ENCODE data around the gene WDR77.

WDR77 gene

DNA sequence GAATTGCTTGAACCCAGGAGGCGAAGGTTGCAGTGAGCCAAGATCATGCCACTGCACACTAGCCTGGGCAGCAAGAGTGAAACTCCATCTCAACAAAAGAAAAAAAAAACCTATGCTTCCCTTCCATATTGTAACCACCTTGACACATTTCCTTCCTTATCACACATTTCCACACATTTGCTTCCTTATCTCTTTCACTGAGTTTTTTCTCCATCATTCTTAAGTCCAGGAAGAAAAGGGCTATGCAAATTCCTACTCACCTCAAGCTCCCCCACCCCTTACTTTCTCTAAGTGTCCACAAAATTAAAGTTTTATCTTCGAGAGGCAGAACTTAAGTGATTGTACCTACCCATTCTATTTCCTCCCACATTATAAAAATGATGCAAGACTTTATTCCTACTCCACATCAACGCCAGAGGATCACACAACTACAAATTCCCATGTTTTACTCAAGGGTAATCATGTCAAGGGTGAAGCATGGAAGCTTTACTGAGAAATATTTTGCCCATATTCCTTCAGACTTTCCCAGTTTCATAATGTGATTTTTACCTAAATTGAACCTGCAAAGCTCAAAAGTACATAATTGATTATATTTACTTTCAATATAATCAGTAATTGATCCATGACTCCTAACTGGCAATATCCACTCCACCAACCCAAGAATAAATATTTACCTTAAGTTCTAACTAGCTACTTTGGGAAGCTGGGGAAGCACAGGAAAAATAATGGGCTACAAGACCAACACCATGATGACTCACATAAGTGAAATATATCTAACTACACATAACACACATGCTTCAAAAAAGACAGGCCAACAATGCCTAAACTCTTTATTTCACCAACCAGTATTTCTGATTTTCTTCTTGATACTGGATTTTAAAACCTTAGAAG lies 9.3 kb downstream of the WDR77 start:
- Histone ChIP-seq H4K20me1 (ENCODE audit: insufficient read depth, low read length) (no peaks in the 10 kb centered on the region), H3K4me2 (ENCODE audit: low read length) (no peak overlapping the region), H3F3A (ENCODE audit: insufficient read depth, low read length) (no peaks in the 10 kb centered on the region; the same call in 1 of the 2 replicates), H3K27me3 (ENCODE audit: insufficient read depth, low read length) (no peaks in the 10 kb centered on the region), H3K4me1 (ENCODE audit: insufficient read depth, low read length, severe bottlenecking) (no peaks in the 10 kb centered on the region), H3K9me2 (ENCODE audit: low read depth, low read length) (no peaks in the 10 kb centered on the region), H3K27ac (ENCODE audit: low read depth, low read length, poor library complexity, severe bottlenecking) (no peak overlapping the region), H3K4me3 (ENCODE audit: low read depth, low read length, poor library complexity, severe bottlenecking) (no peak overlapping the region), H3K9me3 (ENCODE audit: low read length) (no peaks in the 10 kb centered on the region), H3K9ac (ENCODE audit: low read length) (no peak overlapping the region), H2AFZ (ENCODE audit: low read length) (no peak overlapping the region), H3K36me3 (ENCODE audit: insufficient read depth, low read length) (peaks cover 76% of the 10 kb centered on the region), H3K79me2 (ENCODE audit: insufficient read depth, low read length) (no peaks in the 10 kb centered on the region)
- TF ChIP-seq, protein P1, sequence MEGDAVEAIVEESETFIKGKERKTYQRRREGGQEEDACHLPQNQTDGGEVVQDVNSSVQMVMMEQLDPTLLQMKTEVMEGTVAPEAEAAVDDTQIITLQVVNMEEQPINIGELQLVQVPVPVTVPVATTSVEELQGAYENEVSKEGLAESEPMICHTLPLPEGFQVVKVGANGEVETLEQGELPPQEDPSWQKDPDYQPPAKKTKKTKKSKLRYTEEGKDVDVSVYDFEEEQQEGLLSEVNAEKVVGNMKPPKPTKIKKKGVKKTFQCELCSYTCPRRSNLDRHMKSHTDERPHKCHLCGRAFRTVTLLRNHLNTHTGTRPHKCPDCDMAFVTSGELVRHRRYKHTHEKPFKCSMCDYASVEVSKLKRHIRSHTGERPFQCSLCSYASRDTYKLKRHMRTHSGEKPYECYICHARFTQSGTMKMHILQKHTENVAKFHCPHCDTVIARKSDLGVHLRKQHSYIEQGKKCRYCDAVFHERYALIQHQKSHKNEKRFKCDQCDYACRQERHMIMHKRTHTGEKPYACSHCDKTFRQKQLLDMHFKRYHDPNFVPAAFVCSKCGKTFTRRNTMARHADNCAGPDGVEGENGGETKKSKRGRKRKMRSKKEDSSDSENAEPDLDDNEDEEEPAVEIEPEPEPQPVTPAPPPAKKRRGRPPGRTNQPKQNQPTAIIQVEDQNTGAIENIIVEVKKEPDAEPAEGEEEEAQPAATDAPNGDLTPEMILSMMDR (IDR thresholded peaks at IDR 0.05; ENCODE audit: low read length), result no peak
- TF ChIP-seq EZH2 (IDR thresholded peaks at IDR 0.05; ENCODE audit: borderline replicate concordance, low read length), result no peak

DNA sequence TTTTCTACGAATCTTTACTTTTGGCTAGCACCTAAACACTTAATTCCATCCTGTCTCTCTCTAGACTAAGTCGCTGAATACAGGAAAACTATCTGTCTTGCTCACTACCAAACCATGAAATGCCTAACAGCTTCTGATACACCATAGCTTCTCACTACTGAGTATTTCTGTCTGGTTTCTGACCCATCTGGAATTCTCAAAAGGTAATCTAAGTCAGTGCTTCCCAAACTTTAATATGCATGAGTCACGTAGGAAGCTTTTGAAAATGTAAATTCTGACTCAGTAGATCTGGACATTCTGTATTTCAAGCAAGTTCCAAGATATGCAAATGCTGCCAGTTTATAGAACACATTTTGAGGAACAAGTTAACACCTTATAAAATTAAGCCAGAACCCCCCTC lies 12.3 kb downstream of the WDR77 start:
- no peaks in the 10 kb centered on the region for H3K4me1 ChIP-seq (ENCODE audit: insufficient read depth, low read length, severe bottlenecking)
- H3K9me3 ChIP-seq (ENCODE audit: low read length), result no peaks in the 10 kb centered on the region
- no peaks in the 10 kb centered on the region for H3K79me2 ChIP-seq (ENCODE audit: insufficient read depth, low read length)
- H3K27ac ChIP-seq (ENCODE audit: low read depth, low read length, poor library complexity, severe bottlenecking), result no peak overlapping the region
- no peaks in the 10 kb centered on the region for H4K20me1 ChIP-seq (ENCODE audit: insufficient read depth, low read length)
- no peak for TF ChIP-seq EZH2 (IDR thresholded peaks at IDR 0.05; ENCODE audit: borderline replicate concordance, low read length)
- TF ChIP-seq, protein P1 (IDR thresholded peaks at IDR 0.05; ENCODE audit: low read length), result no peak
- no peak overlapping the region for H3K4me3 ChIP-seq (ENCODE audit: low read depth, low read length, poor library complexity, severe bottlenecking)
- no peaks in the 10 kb centered on the region for H3K27me3 ChIP-seq (ENCODE audit: insufficient read depth, low read length)
- H2AFZ ChIP-seq (ENCODE audit: low read length), result no peak overlapping the region
- H3K4me2 ChIP-seq (ENCODE audit: low read length), result no peak overlapping the region
- H3K9me2 ChIP-seq (ENCODE audit: low read depth, low read length), result no peaks in the 10 kb centered on the region
- no peaks in the 10 kb centered on the region; the same call in 1 of the 2 replicates for H3F3A ChIP-seq (ENCODE audit: insufficient read depth, low read length)
- H3K36me3 ChIP-seq (ENCODE audit: insufficient read depth, low read length), result peaks cover 47% of the 10 kb centered on the region
- H3K9ac ChIP-seq (ENCODE audit: low read length), result no peak overlapping the region

DNA sequence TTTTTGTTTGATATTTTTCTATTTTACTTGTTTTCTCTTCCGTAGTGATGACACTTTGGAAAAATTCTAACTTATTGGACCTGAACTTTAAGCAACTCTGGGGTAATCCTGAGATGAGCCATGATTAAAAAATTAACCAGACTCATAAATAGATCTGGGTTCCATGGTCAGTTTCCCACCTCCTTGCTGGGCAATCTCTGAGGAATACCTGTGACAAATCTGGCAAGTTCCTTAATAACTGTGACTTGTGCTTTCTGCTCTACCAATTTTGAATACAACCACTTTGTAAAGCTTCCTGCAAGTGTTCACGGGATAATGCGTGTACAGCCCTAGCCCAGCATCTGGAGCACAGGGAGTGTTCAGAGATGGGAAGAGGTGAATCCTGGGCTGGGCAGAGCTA lies 24.8 kb downstream of the WDR77 start:
- H3K9me2 ChIP-seq (ENCODE audit: low read depth, low read length), result no peaks in the 10 kb centered on the region
- no peaks in the 10 kb centered on the region for H4K20me1 ChIP-seq (ENCODE audit: insufficient read depth, low read length)

More for the DNA sequence above, 24.8 kb downstream of the WDR77 start:
- Histone ChIP-seq H3K36me3 (ENCODE audit: insufficient read depth, low read length) (no peaks in the 10 kb centered on the region), H3K27ac (ENCODE audit: low read depth, low read length, poor library complexity, severe bottlenecking) (no peak overlapping the region), H3K4me1 (ENCODE audit: insufficient read depth, low read length, severe bottlenecking) (no peaks in the 10 kb centered on the region), H3K4me2 (ENCODE audit: low read length) (no peak overlapping the region), H3F3A (ENCODE audit: insufficient read depth, low read length) (no peaks in the 10 kb centered on the region), H3K79me2 (ENCODE audit: insufficient read depth, low read length) (no peaks in the 10 kb centered on the region), H3K4me3 (ENCODE audit: low read depth, low read length, poor library complexity, severe bottlenecking) (no peak overlapping the region), H3K9me3 (ENCODE audit: low read length) (no peaks in the 10 kb centered on the region), H2AFZ (ENCODE audit: low read length) (no peak overlapping the region), H3K9ac (ENCODE audit: low read length) (no peak overlapping the region), H3K27me3 (ENCODE audit: insufficient read depth, low read length) (no peaks in the 10 kb centered on the region)
- TF ChIP-seq EZH2 (IDR thresholded peaks at IDR 0.05; ENCODE audit: borderline replicate concordance, low read length), result no peak
- TF ChIP-seq, protein P1 (IDR thresholded peaks at IDR 0.05; ENCODE audit: low read length), result no peak
